Kidney tubule cell (primary cell): ENCODE data around the gene OCA2.
"Not testable (repeated sequence)": the region's sequence is repeated elsewhere in the genome, so short reads cannot be mapped to it uniquely, and the experiment has no call there.

Experiments
- DNase-seq: peaks from one replicate; pipeline ENCODE4 v3.0.0-alpha.2; 2018; ENCODE audit warnings: low spot score

OCA2 gene

DNA sequence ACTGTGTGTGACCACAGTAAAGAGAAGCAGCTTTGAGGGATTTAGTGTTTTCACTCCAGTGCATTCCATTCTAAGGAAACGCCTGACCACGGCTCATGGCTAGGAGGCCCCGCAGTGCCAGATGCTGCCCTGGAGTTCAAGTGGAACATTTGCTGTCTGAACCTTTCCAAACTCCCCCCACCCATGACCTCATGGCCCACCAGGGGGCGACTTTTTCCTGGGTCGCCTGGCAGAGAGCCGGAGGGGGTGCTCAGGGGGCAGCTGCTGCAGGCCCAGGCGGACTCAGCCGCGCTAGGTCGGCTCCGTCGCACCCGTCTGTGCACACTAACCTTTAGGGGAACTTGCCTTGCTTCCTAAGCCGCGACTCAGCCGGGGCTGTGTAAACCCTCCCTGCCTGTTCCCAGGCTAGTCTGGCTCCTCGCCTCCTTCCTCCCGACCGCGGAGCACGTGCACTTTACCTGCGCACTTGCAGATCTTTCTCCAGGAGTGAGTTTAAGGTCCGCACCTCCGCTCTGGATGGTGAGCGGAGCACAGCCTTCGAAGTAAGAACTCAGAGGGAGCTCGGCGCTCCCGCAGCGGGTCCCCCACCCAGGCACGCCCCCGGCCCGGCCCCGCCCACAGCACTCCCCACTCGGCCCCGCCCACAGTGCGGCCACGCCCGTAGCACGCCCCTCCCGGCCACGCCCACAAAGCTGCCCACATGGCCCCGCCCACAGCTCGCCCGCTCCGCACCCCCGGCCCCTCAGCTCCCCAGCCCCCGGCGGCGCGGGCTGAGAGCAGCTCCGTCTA lies at the start of gene OCA2:
TSS of gene OCA2 (minus strand) at position 550 of the 789 bp plus-strand sequence. CDS start 17,441 bp downstream, outside the sequence.
- peak; percentile 15 for DNase-seq

DNA sequence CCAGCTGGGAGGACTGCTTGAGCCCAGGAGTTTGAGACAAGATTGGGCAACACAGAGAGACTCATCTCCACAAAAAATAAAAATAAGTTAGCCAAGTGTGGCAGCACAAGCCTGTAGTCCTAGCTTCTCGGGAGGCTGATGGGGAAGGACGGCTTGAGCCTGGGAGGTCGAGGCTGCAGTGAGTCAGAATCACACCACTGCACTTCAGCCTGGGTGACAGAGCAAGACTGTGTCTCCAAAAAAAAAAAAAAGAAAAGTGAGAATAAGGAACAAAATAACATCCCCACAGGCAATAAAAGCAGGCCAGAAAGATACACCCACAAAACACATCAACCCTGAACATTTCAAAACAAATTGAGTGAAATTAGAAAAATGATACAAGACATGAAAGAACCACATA lies 48.7 kb upstream of the OCA2 start:
- peak; percentile 46 for DNase-seq

DNA sequence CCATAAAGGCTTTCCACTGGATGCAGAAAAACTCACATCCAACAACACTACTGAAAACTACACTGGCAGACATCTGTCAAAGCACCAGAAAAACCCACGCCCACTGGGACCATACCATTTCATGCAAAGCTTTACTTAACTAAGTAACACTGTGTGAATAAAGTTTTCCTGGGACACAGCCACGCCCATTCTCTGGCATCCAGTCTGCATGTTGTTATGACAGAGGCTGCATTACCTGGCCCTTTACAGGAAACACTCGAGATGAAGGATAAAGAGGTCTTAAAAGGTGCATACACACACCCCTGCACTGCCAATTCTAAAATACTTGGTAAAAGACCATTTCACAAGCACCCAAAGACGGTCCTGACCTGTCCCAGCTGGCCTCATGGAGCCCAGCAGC lies 46.3 kb upstream of the OCA2 start:
- DNase-seq, result not testable (repeated sequence)

DNA sequence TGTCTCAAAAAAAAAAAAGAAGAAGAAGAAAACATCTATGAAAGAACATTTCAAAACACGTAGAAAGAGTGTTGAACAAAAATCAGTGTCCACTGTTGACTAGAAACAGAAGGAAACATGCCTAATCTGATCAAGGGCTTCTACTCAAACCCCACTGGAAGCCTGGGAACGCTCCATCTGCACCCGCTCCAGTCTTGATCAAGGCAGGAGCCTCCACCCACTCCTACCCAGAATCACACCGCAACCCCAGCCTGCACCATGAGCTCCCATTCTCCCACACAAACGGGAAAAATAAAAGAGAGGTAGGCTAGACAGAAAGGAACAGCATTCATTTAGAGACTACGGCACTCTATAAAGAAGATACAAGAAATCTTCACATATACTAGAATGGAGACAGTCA lies 40.9 kb upstream of the OCA2 start:
- DNase-seq, result no peak

DNA sequence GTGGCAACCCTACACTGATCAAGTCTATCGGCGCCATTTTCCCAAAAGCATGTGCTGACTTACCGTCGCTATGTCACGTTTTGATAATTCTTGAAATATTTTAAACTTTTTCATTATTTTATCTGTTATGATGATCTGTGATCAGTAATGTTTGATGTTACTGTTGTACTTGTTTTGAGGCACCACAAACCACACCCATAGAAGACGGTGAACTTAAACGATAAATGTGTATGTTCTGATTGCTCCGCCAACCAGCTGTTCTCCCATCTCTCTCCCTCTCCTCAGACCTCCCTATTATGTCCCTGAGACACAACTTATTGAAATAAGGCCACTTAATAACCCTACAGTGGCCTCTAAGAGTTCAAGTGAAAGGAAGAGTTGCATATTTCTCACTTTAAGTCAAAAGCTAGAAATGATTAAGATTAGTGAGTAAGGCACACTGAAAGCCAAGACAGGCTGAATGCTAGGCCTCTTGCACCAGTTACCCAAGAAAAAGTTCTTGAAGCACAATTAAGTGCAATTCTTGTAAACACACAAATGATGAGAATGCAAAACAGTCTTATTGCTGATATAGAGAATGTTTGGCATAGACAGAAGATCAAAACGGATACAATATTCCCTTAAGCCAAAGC lies 38.4 kb upstream of the OCA2 start:
- DNase-seq, result not testable (repeated sequence)

DNA sequence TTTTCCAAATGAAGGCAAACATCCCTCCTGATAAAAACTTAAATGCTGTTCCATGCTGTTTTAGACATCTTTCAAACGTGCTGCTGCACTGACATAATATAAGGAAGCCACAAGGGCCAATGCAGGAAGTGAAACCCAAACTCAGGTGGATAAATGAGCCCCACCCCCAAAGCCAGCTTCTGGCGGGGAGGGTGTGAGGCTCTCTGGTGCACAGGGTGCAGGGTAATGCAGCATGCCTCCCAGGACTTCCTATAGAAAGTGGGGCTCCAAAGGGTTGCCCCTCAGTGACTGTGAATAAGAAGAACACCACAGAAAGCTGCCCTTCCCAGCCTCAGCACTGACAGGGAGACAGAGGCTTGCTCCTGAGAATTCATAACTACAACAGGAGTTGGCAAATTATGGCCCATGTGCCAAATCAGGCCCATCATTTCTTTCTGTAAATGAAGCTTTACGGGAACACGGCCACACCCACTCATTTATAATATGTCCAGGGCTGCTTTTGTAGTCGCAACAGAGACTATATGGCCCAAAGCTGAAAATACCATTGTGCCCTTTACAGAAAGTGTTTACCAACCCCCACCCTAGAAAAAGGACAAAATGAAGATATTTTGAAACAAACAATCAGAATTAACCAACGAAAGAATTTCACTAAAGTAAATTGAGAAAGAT lies 37.3 kb upstream of the OCA2 start:
- DNase-seq, result not testable (repeated sequence)

DNA sequence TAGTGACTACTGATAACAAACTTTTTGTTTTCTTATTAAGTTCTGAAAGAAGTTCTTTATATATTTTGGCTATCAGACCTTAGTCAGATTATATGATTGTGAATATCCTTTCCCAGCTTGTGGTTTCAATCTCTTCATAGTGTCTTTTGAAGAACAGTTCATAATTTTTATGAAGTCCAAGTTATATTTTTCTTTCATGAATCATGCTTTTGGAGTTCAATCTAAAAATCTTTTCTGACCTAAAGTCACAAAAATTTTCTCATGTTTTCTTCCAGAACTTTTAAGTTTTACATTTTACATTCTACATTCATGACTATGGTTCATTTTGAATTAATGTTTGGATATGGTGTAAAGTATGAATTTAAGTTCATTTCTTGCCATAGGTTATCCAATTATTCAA lies 34.2 kb upstream of the OCA2 start:
- no peak for DNase-seq

DNA sequence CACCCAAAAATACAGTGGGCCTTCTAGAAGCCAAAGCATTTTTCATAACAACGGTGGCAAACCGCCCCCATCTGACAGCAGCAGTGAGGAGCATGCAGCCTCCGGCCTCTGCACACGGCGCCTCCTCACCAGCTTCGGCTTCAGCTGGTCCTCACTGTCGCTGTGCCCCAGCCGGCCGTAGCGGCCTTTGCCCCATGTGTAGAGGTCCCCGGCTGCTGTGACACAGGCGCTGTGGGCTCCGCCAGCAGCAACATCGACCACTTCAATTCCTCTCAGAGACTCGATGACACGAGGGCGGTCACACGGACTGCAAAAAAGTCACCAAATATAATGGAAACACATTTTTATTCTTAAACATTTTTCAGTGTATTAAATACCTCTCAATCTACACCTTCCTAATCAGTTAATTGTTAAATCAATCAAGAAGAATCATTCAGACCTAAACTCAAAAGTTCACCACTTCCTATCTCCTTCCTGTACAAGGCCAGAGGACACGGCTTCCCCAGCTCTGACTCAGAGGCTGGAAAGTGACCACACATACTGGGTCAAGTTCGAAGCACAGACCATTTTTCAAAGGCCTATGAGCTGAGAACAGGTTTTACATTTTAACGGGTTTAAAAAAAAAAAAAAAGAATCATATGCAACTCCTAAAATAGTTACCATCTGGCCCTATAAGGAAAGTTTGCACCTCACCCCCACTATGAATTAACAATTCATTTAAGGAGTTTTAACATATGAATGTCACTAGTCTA lies 33.6 kb upstream of the OCA2 start:
- DNase-seq, result peak; percentile 20

DNA sequence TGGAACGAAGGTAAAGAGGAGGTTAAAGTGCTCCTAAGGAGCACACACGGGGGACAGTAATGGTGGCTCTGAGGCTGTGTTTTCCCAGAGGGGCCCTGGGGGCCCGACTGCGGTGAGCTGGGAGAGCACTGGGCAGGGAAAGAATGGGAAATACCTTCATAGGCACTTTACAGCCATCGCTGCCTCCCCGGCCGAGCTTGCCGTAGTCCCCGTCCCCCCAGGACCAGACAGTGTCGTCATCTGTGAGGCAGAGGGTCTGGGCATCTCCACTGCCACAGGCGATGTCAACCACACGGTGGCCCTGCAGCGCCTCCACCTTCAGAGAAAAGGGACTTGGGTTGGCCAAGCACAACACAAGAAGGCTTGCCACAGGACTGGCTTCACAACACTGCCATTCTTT lies 32.8 kb upstream of the OCA2 start:
- no peak for DNase-seq

DNA sequence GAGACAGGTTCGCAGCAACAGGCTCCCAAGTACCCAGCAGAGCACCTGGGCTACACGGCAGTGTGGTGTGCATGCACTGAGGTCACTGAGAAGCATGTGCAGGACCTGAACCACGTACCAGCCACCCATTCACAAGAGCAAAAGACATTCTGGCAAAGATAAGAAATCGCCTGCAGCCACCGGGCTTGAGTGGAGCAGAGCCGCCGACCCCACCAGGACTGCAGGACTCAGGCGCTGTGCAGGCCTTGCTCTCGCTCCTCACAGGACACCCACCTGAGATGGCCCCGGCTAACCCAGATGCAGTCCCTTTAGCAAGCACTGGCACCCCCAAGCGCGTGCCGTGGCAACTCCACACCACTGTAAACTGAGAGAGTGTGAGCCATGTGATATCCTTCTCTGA lies 32.3 kb upstream of the OCA2 start:
- no peak for DNase-seq

DNA sequence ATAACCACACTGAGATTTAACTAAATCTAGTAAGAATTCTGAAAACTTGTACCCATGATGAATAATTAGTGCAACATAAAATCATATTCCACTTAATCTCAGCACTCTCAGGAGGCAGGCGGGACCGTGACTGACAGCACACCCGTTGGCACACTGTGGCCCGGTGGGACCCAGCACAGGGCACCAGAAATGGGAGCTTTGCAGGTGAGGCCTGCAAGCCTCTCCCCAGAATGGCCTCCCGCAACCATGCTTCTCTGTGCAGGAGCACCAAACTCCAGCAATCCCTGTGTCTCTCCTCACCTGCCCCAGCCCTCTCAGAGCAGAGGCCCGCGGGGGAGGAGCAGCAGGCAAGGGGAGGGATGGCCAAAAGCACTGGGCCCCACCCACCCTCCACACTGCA lies 31.5 kb upstream of the OCA2 start:
- no peak for DNase-seq

DNA sequence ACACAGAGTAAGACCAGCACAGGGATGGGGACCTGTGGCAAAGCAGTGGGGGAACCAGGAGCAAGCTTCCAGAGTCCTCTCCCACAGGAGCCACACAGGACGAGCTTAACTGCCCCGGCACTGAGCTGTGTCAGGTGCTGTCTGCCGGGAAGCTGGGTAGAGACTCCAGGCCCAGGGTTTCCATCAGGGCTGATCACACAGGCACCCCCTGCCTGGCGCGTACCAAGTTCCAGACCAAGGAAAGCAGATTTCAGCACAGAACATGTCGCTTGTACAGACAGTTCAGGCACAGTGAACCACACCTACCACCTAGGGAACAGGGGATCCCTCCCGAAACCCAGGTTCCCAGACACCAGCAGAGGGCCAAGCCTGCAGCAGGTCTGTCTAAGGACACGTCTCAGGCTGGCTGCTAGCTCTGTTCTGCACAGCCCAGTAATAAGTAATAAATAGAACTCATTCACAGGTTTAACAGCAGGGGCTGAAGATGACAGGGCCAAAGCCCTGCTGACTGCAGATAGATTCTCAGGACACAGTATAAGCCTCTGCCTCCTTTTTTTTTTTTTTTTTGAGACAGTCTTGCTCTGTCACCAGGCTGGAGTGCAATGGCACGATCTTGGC lies 30.2 kb upstream of the OCA2 start:
- no peak for DNase-seq

DNA sequence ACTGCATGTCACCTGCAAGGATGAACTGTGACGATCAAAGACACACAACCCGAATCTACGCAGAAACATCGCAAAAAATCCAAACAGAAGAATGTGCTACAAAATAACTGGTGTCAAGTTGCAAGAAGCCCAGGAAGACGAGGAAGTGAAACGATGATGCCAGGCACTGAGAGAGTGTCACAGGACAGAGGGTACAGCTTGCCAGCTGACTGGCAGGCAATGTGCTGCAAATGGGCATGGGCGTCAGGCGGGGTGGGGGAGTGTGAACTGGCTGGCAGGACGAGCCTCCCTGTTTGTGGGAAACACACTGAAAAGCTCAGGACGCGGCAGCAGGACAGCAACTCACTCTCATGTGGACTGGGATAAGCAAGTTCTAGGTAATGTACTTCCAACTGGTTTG lies 28.9 kb upstream of the OCA2 start:
- DNase-seq, result no peak

DNA sequence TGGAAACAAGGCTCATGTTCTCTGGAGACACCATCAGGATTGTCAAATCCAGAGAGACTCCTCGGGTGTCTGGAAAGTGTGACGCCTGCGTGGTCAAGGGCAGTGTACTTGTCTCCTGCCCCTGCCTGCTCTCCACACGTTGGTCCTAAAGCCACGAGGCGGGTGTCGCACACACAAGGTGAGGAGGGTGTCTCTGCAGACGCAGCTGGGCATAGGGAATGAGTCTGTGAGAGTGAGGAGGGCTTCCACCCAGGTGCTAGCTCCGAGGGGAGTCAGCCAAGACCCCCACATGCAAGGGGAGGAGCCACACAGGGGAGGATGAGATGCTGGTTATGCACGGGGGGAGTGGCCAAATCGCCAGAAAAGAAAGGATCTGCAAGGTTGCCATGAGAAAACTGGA lies 27.9 kb upstream of the OCA2 start:
- no peak for DNase-seq

DNA sequence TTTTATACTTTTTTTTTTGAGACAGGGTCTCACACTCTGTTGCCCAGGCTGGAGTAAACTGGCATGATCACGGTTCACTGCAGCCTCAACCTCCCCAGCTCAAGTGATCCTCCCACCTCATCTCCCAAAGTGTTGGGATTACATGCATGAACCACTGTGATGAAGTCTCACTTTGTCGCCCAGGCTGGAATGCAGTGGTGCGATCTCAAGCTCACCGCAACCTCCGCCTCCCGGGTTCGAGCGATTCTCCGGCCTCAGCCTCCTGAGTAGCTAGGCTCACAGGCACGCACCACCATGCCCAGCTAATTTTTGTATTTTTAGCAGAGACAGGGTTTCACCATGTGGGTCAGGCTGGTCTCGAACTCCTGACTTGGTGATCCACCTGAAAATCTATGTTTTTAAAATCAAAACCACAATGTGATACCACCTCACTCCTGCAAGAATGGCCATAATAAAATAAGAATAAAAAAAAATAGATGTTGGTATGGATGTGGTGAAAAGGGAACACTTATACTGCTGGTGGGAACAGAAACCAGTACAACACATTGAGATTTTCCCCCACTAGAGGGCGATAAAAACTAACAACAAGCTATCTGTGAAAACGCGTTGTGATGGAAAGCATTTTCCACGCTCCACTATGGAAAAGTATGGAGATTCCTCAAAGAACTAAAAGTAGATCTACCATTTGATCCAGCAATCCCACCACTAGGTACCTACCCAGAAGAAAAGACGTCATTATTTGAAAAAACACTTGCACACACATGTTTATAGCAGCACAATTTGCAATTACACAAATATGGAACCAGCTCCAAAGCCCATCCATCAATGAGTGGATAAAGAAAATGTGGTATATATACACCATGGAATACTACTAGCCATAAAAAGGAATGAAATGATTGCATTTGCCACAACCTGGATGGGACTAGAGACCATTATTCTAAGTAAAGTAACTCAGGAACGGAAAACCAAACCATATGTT lies 26.8 kb upstream of the OCA2 start:
- DNase-seq, result peak; percentile 46

DNA sequence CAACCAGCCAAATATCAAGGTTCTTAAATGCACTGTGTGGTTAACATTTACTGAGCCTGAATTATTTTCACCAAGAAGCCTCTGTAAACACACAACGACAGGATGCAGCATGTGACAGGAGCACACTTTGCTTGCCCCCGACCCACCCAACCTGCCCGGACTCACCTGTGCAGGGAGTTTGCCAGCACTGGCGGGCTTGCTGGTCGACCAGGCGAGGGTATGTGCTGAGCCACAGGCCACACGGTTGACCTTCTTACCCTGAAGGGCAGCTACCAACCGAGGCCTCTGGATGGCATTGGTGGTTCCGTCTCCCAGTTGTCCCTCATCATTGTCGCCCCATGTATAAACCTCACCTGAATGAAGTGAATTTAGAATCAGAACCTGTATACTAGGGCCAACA lies 25.7 kb upstream of the OCA2 start:
- DNase-seq, result no peak

DNA sequence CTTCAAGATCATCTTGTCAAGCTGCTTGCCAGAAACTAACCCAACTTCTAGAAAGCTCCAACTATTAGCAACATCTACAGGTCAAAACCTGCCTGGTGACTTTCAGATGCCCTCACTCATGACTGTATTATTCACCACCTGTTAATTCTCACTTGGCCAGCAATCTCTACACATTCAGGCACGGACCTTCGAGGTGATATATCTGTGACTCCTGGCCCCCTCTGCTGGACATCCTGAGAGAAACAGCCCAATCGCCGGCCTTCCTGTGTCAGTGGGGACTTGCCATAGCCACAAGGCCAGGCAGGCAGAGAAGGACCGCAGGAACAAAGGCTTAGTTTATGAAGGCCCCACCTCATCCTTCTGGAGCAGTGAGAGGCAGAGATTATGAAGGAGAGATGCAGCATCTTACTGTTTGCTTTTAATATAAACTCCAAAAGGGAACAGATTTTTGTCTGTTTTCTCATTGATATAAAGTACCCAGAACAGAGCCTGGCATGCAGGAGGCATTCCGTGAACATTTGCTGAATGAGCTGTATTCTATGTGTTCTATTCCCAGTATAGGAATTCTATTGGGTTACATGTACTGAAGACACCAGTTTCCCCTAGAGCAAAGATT lies 24.4 kb upstream of the OCA2 start:
- peak; percentile 84 for DNase-seq

DNA sequence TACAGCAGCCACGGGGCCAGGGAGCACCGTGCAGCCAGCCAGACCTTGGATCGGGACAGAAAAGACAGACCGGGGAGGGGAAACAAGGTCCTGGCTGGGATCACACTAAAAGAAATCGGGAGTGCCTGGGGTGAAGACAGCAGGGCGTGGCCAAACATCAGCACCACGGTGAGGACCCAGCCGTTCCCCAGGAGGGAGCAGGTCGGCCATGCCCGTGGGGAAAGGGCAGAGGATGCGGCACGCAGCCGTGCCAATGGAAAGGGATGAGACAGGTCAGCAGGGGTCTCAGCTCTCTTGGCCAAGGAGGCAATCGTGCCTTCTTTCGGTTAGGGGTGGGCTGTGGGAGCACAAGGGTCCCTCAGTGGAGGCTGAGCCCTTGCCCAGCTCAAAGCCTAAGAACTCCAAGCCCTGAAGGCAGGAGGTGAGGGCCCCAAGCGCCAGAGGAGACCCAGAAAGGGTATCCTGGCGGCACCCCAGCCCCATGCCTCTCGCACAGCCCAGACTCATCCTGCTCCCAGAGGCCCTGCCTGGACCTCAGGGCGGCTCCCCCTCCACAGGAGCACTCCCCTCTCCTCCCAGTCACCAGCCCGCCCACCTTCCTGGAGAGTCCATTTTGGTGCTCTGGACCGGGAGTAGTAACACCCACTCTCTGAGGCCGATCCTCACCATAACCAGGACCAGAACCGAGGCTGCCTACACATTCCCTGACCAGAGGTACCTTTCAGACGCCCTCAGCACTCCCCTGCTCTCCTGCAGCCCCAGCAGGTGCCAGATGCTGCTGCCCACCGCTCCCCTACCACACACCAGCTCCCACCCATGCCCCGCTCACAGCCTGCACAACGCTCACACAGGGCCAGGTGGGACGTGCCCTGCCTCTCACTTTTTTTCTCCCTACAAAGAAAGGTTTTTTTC lies 23.2 kb upstream of the OCA2 start:
- no peak for DNase-seq

DNA sequence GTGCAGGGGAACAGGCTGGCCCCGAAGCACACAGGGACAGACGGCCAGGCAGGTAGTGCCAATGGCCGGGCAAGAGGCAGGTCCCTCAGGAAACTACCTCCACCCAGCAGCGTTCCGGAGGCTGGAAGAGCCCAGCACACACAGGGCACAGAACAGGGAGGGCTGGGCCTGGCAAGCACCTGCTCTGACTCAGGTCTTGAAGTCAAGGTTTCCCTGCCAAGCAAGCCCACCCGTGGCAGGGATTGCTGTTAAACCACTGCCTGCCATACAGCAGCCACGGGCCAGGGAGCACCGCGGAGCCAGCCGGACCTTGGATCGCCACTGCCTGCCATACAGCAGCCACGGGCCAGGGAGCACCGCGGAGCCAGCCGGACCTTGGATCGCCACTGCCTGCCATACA lies 22.5 kb upstream of the OCA2 start:
- not testable (repeated sequence) for DNase-seq

DNA sequence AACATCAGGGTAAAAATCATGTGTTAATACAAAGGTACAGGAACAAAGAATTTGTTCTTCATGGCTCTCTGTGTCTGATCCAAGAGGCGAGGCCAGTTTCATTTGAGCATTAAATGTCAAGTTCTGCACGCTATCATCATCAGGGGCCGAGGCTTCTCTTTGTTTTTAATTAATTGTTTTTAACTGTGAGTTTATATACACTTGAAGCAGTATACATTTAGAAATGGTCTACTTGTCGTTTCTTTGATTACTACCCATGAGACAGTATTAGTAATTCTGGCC lies 21.2 kb upstream of the OCA2 start:
- no peak for DNase-seq
